C1 segment of cervical spinal cord (tissue), 14 donors: Measurements from ENCODE around the gene RIN2.
"Not testable (repeated sequence)": the region's sequence is repeated elsewhere in the genome, so short reads cannot be mapped to it uniquely, and the experiment has no call there.

Experiments
- DNase-seq, 14 donors: peaks; one replicate each; lab custom pipeline; 2025; lab: John Stamatoyannopoulos, UW

Gene RIN2

GRCh38 chr20:19737025-19737424 is 21.0 kb upstream of the RIN2 start:
- DNase-seq: no peak

GRCh38 chr20:19738951-19739350 is 19.1 kb upstream of the RIN2 start:
- DNase-seq: no peak

- no peak for DNase-seq
Observed at GRCh38 chr20:19739351-19739750, 18.7 kb upstream of the RIN2 start.

GRCh38 chr20:19740512-19740911 is 17.5 kb upstream of the RIN2 start:
- DNase-seq: no peak

GRCh38 chr20:19741924-19742323 is 16.1 kb upstream of the RIN2 start:
- no peak for DNase-seq

- no peak for DNase-seq
Observed at GRCh38 chr20:19742974-19743639, 15.0 kb upstream of the RIN2 start.

GRCh38 chr20:19743640-19743995 is 14.4 kb upstream of the RIN2 start:
- no peak for DNase-seq

GRCh38 chr20:19745106-19745505 is 13.0 kb upstream of the RIN2 start:
- DNase-seq: no peak

GRCh38 chr20:19745584-19745983 is 12.5 kb upstream of the RIN2 start:
- no peak for DNase-seq

- DNase-seq: no peak
Observed at GRCh38 chr20:19746396-19746795, 11.7 kb upstream of the RIN2 start.

- DNase-seq: no peak
Observed at GRCh38 chr20:19747903-19748302, 10.2 kb upstream of the RIN2 start.

GRCh38 chr20:19748681-19749080 is 9.4 kb upstream of the RIN2 start:
- no peak for DNase-seq

- no peak for DNase-seq
Observed at GRCh38 chr20:19749618-19750071, 8.4 kb upstream of the RIN2 start.

GRCh38 chr20:19750101-19750606 is 7.9 kb upstream of the RIN2 start:
- DNase-seq: no peak

GRCh38 chr20:19750907-19751636 is 7.0 kb upstream of the RIN2 start:
- DNase-seq: no peak

- not testable (repeated sequence) for DNase-seq
Observed at GRCh38 chr20:19754201-19754600, 3.9 kb upstream of the RIN2 start.

- DNase-seq: no peak
Observed at GRCh38 chr20:19756761-19757486, 1.1 kb upstream of the RIN2 start.

- DNase-seq: peak in 10 of 14 donors; percentile 60 to 84 (median 72)
Observed at GRCh38 chr20:19757487-19758132, 448 bp upstream of the RIN2 start.

- peak in 10 of 14 donors; percentile 45 to 87 (median 68) for DNase-seq
Observed at GRCh38 chr20:19758501-19759331, 658 bp downstream of the RIN2 start.

- no peak for DNase-seq
Observed at GRCh38 chr20:19760371-19760721, 2.3 kb downstream of the RIN2 start.

GRCh38 chr20:19761326-19761725 is 3.3 kb downstream of the RIN2 start:
- no peak for DNase-seq
